PC-9 (cell line): ENCODE measurements around the gene CCDC70. TPM values are rescaled to one million over a fixed set of nuclear protein-coding genes. Genes with fewer than 3 reads are reported as not detected.

Source experiments
- BruUV-seq: library from RNA; stranded (reverse); fragments of 400-500 nt; replicated peaks from 2 replicates; lab custom pipeline; 2021; lab: Mats Ljungman, UMichigan
- CTCF ChIA-PET: fragments of 300-600 bp; sonication (Branson Sonifier 250); formaldehyde crosslinking; loops from one replicate; lab custom pipeline; 2022; ENCODE audit warnings: antibody characterized with exemption; lab: Charles Lee
- POLR2A ChIA-PET: fragments of 300-600 bp; sonication (Branson Sonifier 250); formaldehyde crosslinking; loops from one replicate; lab custom pipeline; 2022; ENCODE audit warnings: antibody characterized with exemption; ENCODE audit not compliant: unreplicated experiment; lab: Charles Lee
- DNase-seq, 2 experiments: peaks; one replicate each; pipeline versions ENCODE4 v3.0.0 to v3.0.0-alpha.2; 2015 to 2022; ENCODE audit warnings: mixed read lengths in 1 of 2
- H2AFZ ChIP-seq: fragments of 200-600 bp; sonication (generic); 2 replicates; pipeline ENCODE4 v1.8.1; 2017; ENCODE audit warnings: antibody characterized with exemption
- H3F3A ChIP-seq: fragments of 200-600 bp; sonication (generic); 2 replicates; pipeline ENCODE4 v1.8.1; 2017; ENCODE audit warnings: antibody characterized with exemption, mild to moderate bottlenecking, low read depth; ENCODE audit not compliant: insufficient read depth
- H3K27ac ChIP-seq: fragments of 200-600 bp; sonication (generic); 2 replicates; pipeline ENCODE4 v1.6.1; 2016; ENCODE audit warnings: mixed run types
- H3K27me3 ChIP-seq: fragments of 200-600 bp; sonication (generic); 2 replicates; pipeline ENCODE4 v1.6.1; 2016; ENCODE audit warnings: low read depth, mixed run types; ENCODE audit not compliant: insufficient read depth
- H3K36me3 ChIP-seq: fragments of 200-600 bp; sonication (generic); 2 replicates; pipeline ENCODE4 v1.6.1; 2016; ENCODE audit warnings: low read depth, mixed run types
- H3K4me1 ChIP-seq: fragments of 200-600 bp; sonication (generic); replicated peaks from 2 replicates; pipeline ENCODE4 v1.6.1; 2016; ENCODE audit warnings: mixed run types; ENCODE audit not compliant: insufficient read depth
- H3K4me2 ChIP-seq: fragments of 200-600 bp; sonication (generic); 2 replicates; pipeline ENCODE4 v1.6.1; 2017; ENCODE audit warnings: mixed run types
- H3K4me3 ChIP-seq: fragments of 200-600 bp; sonication (generic); 2 replicates; pipeline ENCODE4 v1.6.1; 2016; ENCODE audit warnings: mixed run types
- H3K79me2 ChIP-seq: fragments of 200-600 bp; sonication (generic); 2 replicates; pipeline ENCODE4 v1.6.1; 2017; ENCODE audit warnings: low read depth, mixed run types
- H3K9me2 ChIP-seq: fragments of 200-600 bp; sonication (generic); 2 replicates; pipeline ENCODE4 v1.8.1; 2017; ENCODE audit warnings: mild to moderate bottlenecking; ENCODE audit not compliant: insufficient read depth
- H3K9me3 ChIP-seq: fragments of 200-600 bp; sonication (generic); 2 replicates; pipeline ENCODE4 v1.8.1; 2016; ENCODE audit warnings: low read depth; ENCODE audit not compliant: insufficient read depth
- H4K20me1 ChIP-seq: fragments of 200-600 bp; sonication (generic); 2 replicates; pipeline ENCODE4 v1.8.1; 2017; ENCODE audit not compliant: insufficient read depth
- EZH2 ChIP-seq: fragments of 200-600 bp; sonication (generic); IDR thresholded peaks from 2 replicates; pipeline ENCODE4 v1.8.0; 2017; ENCODE audit warnings: antibody characterized with exemption, low read depth
- intact Hi-C: fragments of 100-400 bp; cut with micrococcal nuclease; formaldehyde crosslinking; loops from one replicate; pipeline ENCODE4 v1.10.0; 2022; ENCODE audit not compliant: unreplicated experiment
- total RNA-seq: library from RNA; stranded (reverse); gene quantifications from 2 replicates; pipeline ENCODE4 v1.2.3, GENCODE V29; 2021
- TF ChIP-seq, protein P1 (sequence below): fragments of 200-600 bp; sonication (generic); conservative IDR thresholded peaks from 2 replicates; pipeline ENCODE4 v1.6.1; 2017; ENCODE audit warnings: mixed run types, antibody characterized with exemption, mild to moderate bottlenecking, moderate library complexity

The CCDC70 gene
- total RNA-seq, 1 experiment from 2014 or later, result not detected

GRCh38 chr13:51818276-51818675 lies 43.5 kb upstream of the CCDC70 start:
- no peak for TF ChIP-seq EZH2
- TF ChIP-seq, protein P1, sequence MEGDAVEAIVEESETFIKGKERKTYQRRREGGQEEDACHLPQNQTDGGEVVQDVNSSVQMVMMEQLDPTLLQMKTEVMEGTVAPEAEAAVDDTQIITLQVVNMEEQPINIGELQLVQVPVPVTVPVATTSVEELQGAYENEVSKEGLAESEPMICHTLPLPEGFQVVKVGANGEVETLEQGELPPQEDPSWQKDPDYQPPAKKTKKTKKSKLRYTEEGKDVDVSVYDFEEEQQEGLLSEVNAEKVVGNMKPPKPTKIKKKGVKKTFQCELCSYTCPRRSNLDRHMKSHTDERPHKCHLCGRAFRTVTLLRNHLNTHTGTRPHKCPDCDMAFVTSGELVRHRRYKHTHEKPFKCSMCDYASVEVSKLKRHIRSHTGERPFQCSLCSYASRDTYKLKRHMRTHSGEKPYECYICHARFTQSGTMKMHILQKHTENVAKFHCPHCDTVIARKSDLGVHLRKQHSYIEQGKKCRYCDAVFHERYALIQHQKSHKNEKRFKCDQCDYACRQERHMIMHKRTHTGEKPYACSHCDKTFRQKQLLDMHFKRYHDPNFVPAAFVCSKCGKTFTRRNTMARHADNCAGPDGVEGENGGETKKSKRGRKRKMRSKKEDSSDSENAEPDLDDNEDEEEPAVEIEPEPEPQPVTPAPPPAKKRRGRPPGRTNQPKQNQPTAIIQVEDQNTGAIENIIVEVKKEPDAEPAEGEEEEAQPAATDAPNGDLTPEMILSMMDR, result no peak
- no TSS peak for BruUV-seq
- Histone ChIP-seq H3K4me1 (peaks cover 10% of the 10 kb centered on the region; the same call in 1 of the 2 replicates), H3K27ac (no peak overlapping the region), H4K20me1 (no peaks in the 10 kb centered on the region), H3K9me2 (no peaks in the 10 kb centered on the region), H3K9me3 (no peaks in the 10 kb centered on the region), H3F3A (no peaks in the 10 kb centered on the region), H3K4me2 (no peak overlapping the region), H3K27me3 (peaks cover 55% of the 10 kb centered on the region), H3K4me3 (no peak overlapping the region), H2AFZ (no peak overlapping the region), H3K36me3 (no peaks in the 10 kb centered on the region), H3K79me2 (no peaks in the 10 kb centered on the region)
- CTCF ChIA-PET, result no interaction called here
- intact Hi-C loops, result loop anchor here (5.0 to 10.0 kb wide), 2 partner anchors 377 to 634 kb away; partner anchors contain the start of gene VPS36
- POLR2A ChIA-PET, result no interaction called here
- DNase-seq, result no peak

GRCh38 chr13:51818781-51819511 lies 42.8 kb upstream of the CCDC70 start:
- Histone ChIP-seq H3K4me3 (no peak overlapping the region), H3K9me2 (no peaks in the 10 kb centered on the region), H3K27me3 (peaks cover 60% of the 10 kb centered on the region), H4K20me1 (no peaks in the 10 kb centered on the region), H3K4me1 (peaks cover 10% of the 10 kb centered on the region; the same call in 1 of the 2 replicates), H3K27ac (no peak overlapping the region), H3F3A (no peaks in the 10 kb centered on the region), H3K79me2 (no peaks in the 10 kb centered on the region), H3K9me3 (no peaks in the 10 kb centered on the region), H2AFZ (no peak overlapping the region), H3K4me2 (no peak overlapping the region), H3K36me3 (no peaks in the 10 kb centered on the region)
- TF ChIP-seq, protein P1, result no peak
- TF ChIP-seq EZH2, result no peak
- no TSS peak for BruUV-seq
- ChIA-PET CTCF (no interaction called here), POLR2A (no interaction called here)
- no peak for DNase-seq
- intact Hi-C loops, result loop anchor here (5.0 to 10.0 kb wide), 2 partner anchors 376 to 633 kb away; partner anchors contain the start of gene VPS36

GRCh38 chr13:51819544-51819943 lies 42.2 kb upstream of the CCDC70 start:
- Histone ChIP-seq H2AFZ (no peak overlapping the region), H3K4me3 (no peak overlapping the region), H4K20me1 (no peaks in the 10 kb centered on the region), H3K9me3 (no peaks in the 10 kb centered on the region), H3K4me1 (peaks cover 10% of the 10 kb centered on the region; the same call in 1 of the 2 replicates), H3K9me2 (no peaks in the 10 kb centered on the region), H3F3A (no peaks in the 10 kb centered on the region), H3K4me2 (no peak overlapping the region), H3K79me2 (no peaks in the 10 kb centered on the region), H3K27me3 (peaks cover 60% of the 10 kb centered on the region), H3K36me3 (no peaks in the 10 kb centered on the region), H3K27ac (no peak overlapping the region)
- BruUV-seq, result no TSS peak
- ChIA-PET POLR2A (no interaction called here), CTCF (no interaction called here)
- DNase-seq, result no peak
- TF ChIP-seq, protein P1, result no peak
- no peak for TF ChIP-seq EZH2
- intact Hi-C loops, result loop anchor here (5.0 to 10.0 kb wide), 2 partner anchors 375 to 633 kb away; partner anchors contain the start of gene VPS36
